Natural killer cell (primary cell): Measurements from ENCODE around the gene TNIK. TPM values are rescaled to one million over a fixed set of nuclear protein-coding genes. Genes with fewer than 3 reads are reported as not detected.

ENCODE experiments used
- ATAC-seq, 3 donors: fragments of 150-1000 bp in 2 of 3; fragments of 200-7000 bp in 1 of 3; cut with Tn5 transposase; 1 replicate in 1 of 3; 2 replicates in 2 of 3; pipeline ENCODE4 v1.10.0; 2021; ENCODE audit warnings: mild to moderate bottlenecking in 2 of 3, moderate library complexity in 2 of 3
- DNase-seq, 2 donors: peaks; one replicate each; pipeline versions ENCODE4 v3.0.0 to v3.0.0-alpha.2; 2013 to 2021; ENCODE audit warnings: mixed read lengths in 1 of 2
- H3K27ac ChIP-seq: one replicate; pipeline ENCODE4 v1.5.1; 2013; ENCODE audit warnings: mild to moderate bottlenecking, low read length
- H3K27me3 ChIP-seq: one replicate; pipeline ENCODE4 v1.6.1; 2013; ENCODE audit warnings: low read length; ENCODE audit not compliant: control insufficient read depth, insufficient read depth
- H3K36me3 ChIP-seq: one replicate; pipeline ENCODE4 v1.6.1; 2013; ENCODE audit warnings: low read length; ENCODE audit not compliant: control insufficient read depth, insufficient read depth
- H3K4me1 ChIP-seq: one replicate; pipeline ENCODE4 v1.6.1; 2013; ENCODE audit warnings: low read length; ENCODE audit not compliant: control insufficient read depth, insufficient read depth
- H3K4me3 ChIP-seq: one replicate; pipeline ENCODE4 v1.5.1; 2013; ENCODE audit warnings: low read length
- H3K9me3 ChIP-seq: one replicate; pipeline ENCODE4 v1.6.1; 2013; ENCODE audit warnings: low read length; ENCODE audit not compliant: control insufficient read depth, insufficient read depth
- H3K27ac Mint-ChIP-seq, 2 donors: one replicate each; pipeline ENCODE4 v1.8.0; 2022; ENCODE audit warnings: mild to moderate bottlenecking in 2 of 2, mixed read lengths in 2 of 2, moderate library complexity in 1 of 2
- H3K27me3 Mint-ChIP-seq, 2 donors: one replicate each; pipeline ENCODE4 v1.8.0; 2022; ENCODE audit warnings: low read depth in 2 of 2, mixed read lengths in 2 of 2
- H3K36me3 Mint-ChIP-seq: one replicate; pipeline ENCODE4 v1.8.0; 2022; ENCODE audit warnings: mixed read lengths
- H3K4me1 Mint-ChIP-seq, 2 donors: one replicate each; pipeline ENCODE4 v1.8.0; 2022; ENCODE audit warnings: mixed read lengths in 2 of 2
- H3K4me3 Mint-ChIP-seq: one replicate; pipeline ENCODE4 v1.8.0; 2022; ENCODE audit warnings: mild to moderate bottlenecking, moderate library complexity, mixed read lengths
- H3K9me3 Mint-ChIP-seq, 2 donors: one replicate each; pipeline ENCODE4 v1.8.0; 2022; ENCODE audit warnings: mixed read lengths in 2 of 2
- CTCF ChIP-seq: fragments of 200-600 bp; IDR thresholded peaks from one replicate; pipeline ENCODE4 v1.8.0; 2022; ENCODE audit warnings: antibody characterized with exemption
- WGBS: methylation state at CpG from one replicate; pipeline ENCODE4 v1.1.7; 2013; ENCODE audit warnings: missing lambda C conversion rate; ENCODE audit not compliant: insufficient coverage; 5-methylcytosine and 5-hydroxymethylcytosine counted together
- intact Hi-C: fragments of 100-400 bp; cut with micrococcal nuclease; formaldehyde crosslinking; loops from one replicate; pipeline ENCODE4 v1.14.2; 2022
- total RNA-seq, 4 donors: library from RNA; stranded (reverse); fragments of 120-200 nt in 1 of 4; gene quantifications; one replicate each; pipeline versions ENCODE4 v1.2.3 to v1.2.4, GENCODE V29; 2013 to 2022

The TNIK gene
- total RNA-seq, 3 donors from 2014 or later (not counting 1 experiment from before 2014, with no cell fraction given) = 93.7 to 122 (median 119) TPM

GRCh38 chr3:171279972-171280371 is 180.2 kb downstream of the TNIK start:
- no peak for DNase-seq
- intact Hi-C loops = no loop called here
- H3K4me3 ChIP-seq = no peak overlapping the region
- no peaks in the 10 kb centered on the region for H3K27me3 ChIP-seq
- H3K4me1 Mint-ChIP-seq = peaks cover 62 to 73% of the 10 kb centered on the region in 2 donors
- H3K36me3 ChIP-seq = no peaks in the 10 kb centered on the region
- no peak overlapping the region for H3K4me3 Mint-ChIP-seq
- H3K9me3 ChIP-seq = no peaks in the 10 kb centered on the region
- no peaks in the 10 kb centered on the region for H3K9me3 Mint-ChIP-seq
- H3K27ac ChIP-seq = no peak overlapping the region
- no peaks in the 10 kb centered on the region for H3K27me3 Mint-ChIP-seq
- 92% methylated on average over 3 of the region's 3 CpGs for WGBS
- TF ChIP-seq CTCF = no peak
- ATAC-seq = peak in 2 of 3 donors; percentile 30 to 59
- no peaks in the 10 kb centered on the region for H3K36me3 Mint-ChIP-seq
- H3K4me1 ChIP-seq = peaks cover 3% of the 10 kb centered on the region
- peak overlapping the region; percentile 7 to 39 for H3K27ac Mint-ChIP-seq

GRCh38 chr3:171278299-171278590 is 182.0 kb downstream of the TNIK start:
- Mint-ChIP-seq H3K27me3 (no peaks in the 10 kb centered on the region), H3K4me3 (no peak overlapping the region), H3K4me1 (peaks cover 63 to 71% of the 10 kb centered on the region in 2 donors), H3K36me3 (no peaks in the 10 kb centered on the region), H3K9me3 (no peaks in the 10 kb centered on the region), H3K27ac (peak overlapping the region in 1 of 2 donors; percentile 58)
- no peak for TF ChIP-seq CTCF
- ATAC-seq (no peak), DNase-seq (no peak)
- Histone ChIP-seq H3K4me1 (peaks cover 3% of the 10 kb centered on the region), H3K27ac (no peak overlapping the region), H3K27me3 (no peaks in the 10 kb centered on the region), H3K9me3 (no peaks in the 10 kb centered on the region), H3K4me3 (no peak overlapping the region), H3K36me3 (no peaks in the 10 kb centered on the region)
- intact Hi-C loops = no loop called here

GRCh38 chr3:171277456-171278298 is 182.5 kb downstream of the TNIK start:
- no peak overlapping the region for H3K27ac ChIP-seq
- no peak overlapping the region for H3K4me3 Mint-ChIP-seq
- H3K36me3 Mint-ChIP-seq = no peaks in the 10 kb centered on the region
- no peaks in the 10 kb centered on the region for H3K36me3 ChIP-seq
- no peaks in the 10 kb centered on the region for H3K27me3 ChIP-seq
- no peaks in the 10 kb centered on the region for H3K9me3 ChIP-seq
- WGBS = 95% methylated on average over 1 of the region's 5 CpGs
- H3K4me1 Mint-ChIP-seq = peaks cover 63 to 72% of the 10 kb centered on the region in 2 donors
- no peaks in the 10 kb centered on the region for H3K9me3 Mint-ChIP-seq
- no peak for DNase-seq
- H3K27me3 Mint-ChIP-seq = no peaks in the 10 kb centered on the region
- ATAC-seq = no peak
- peak overlapping the region; percentile 58 to 60 for H3K27ac Mint-ChIP-seq
- intact Hi-C loops = no loop called here
- peaks cover 3% of the 10 kb centered on the region for H3K4me1 ChIP-seq
- no peak for TF ChIP-seq CTCF
- H3K4me3 ChIP-seq = no peak overlapping the region

- TF ChIP-seq CTCF = no peak
- peaks cover 67 to 73% of the 10 kb centered on the region in 2 donors for H3K4me1 Mint-ChIP-seq
- Histone ChIP-seq H3K4me3 (no peak overlapping the region), H3K27ac (no peak overlapping the region), H3K4me1 (peaks cover 3% of the 10 kb centered on the region), H3K9me3 (no peaks in the 10 kb centered on the region), H3K36me3 (no peaks in the 10 kb centered on the region), H3K27me3 (no peaks in the 10 kb centered on the region)
- no peak for ATAC-seq
- WGBS = 85% methylated on average over 3 of the region's 3 CpGs
- no peak for DNase-seq
- peak overlapping the region; percentile 58 to 60 for H3K27ac Mint-ChIP-seq
- intact Hi-C loops = no loop called here
- H3K36me3 Mint-ChIP-seq = no peaks in the 10 kb centered on the region
- no peak overlapping the region for H3K4me3 Mint-ChIP-seq
- H3K27me3 Mint-ChIP-seq = no peaks in the 10 kb centered on the region
- no peaks in the 10 kb centered on the region for H3K9me3 Mint-ChIP-seq
Measured at GRCh38 chr3:171276923-171277322, 183.3 kb downstream of the TNIK start.
